Activated CD4-positive, alpha-beta T cell treated with anti-CD3 and anti-CD28 coated beads for 24 hours (primary cell): ENCODE measurements around the gene TVP23C.
A peak's percentile ranks its signal among the peaks of the same experiment; 100 is the strongest.
"Not testable (repeated sequence)": the region's sequence is repeated elsewhere in the genome, so short reads cannot be mapped to it uniquely, and the experiment has no call there.

Experiments used
- DNase-seq, 2 donors: peaks; one replicate each; pipeline ENCODE4 v3.0.0-alpha.2; 2020; ENCODE audit warnings: low read depth in 2 of 2

TVP23C gene

DNA sequence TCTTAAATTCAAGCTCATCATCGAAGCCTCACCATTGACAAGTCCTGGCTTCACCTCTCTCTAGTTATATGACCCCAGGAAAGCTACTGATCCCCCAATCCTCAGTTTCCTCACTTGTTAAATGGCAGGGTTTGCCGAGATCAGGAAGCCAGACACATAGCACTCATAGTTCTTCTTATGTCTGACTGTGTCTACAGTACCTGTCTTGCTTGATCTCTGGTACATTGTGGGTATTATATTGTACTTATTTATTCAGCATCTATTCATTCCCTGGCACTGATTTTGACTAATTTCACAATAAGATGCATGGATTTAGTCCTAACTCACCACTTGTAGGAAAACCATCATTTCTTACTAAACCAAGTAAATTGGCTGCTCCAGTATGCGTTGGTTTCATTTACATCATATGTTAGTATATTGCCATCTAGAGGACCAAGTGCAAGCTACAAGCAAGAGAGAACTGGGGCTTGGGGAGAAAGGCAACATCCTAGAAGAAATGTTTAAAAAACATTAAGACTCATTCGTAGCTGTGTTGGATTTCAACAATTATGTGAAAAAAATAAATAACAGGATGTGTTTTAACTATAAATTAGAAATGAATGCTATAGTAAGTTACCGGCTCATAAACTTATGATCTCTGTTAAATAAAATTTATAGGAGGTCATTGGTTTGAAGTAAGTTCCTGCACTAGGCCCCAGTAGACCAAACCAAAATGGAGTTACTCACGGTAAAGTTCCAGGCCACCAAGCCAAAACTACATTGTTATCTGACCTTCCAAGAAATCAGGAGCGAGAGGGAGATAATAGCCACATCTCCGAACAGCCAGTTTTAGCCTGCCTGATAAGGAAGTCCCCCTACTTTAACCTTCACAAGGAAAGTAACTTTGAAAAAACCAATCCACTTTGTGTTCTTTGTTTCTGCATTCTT is 36.7 kb downstream of the TVP23C start:
- DNase-seq: not testable (repeated sequence)

DNA sequence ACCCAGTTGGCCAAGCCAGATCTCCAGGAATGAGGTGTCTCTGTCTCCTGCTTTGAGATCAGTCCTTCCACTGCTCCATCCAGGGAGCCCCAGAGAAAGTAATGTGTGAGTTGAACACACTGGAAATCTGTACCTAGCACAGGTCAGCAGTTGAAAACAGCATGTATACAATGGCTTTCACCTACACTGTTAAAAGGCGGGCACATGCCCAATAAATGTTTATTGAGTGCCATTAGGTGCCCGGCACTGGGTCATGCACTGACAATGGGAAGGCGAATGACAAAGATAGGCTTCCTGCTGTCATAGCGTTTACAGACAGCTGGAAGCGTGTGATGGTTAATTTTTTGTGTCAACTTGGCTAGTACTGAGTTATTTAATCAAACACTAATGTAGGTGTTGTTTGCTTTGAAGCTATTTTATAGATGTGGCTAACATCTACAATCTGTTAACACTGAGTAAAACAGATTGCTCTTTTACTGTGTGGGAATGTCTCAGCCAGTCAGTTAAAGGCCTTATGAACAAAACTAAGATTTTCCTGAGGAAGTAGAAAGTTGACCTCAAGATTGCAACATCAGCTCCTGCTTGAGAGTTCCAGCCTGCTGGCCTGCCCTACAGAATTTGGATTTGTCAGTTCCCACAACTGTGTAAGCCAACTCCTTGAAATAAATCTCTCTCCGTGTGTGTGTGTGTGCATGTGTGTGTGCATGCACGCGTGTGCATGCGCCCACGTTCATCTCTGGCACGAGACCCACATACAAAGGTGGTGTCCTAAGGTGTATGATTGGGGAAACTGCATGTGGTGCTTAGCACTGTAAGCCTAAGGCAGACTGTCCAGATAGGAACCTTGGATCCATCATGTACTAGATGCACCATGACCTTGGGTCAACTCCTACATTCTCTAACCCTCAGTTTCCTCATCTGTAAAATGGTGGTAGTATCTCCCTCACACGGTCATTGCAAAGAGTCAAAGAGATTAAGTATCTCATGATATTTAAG is 38.0 kb downstream of the TVP23C start:
- not testable (repeated sequence) for DNase-seq

DNA sequence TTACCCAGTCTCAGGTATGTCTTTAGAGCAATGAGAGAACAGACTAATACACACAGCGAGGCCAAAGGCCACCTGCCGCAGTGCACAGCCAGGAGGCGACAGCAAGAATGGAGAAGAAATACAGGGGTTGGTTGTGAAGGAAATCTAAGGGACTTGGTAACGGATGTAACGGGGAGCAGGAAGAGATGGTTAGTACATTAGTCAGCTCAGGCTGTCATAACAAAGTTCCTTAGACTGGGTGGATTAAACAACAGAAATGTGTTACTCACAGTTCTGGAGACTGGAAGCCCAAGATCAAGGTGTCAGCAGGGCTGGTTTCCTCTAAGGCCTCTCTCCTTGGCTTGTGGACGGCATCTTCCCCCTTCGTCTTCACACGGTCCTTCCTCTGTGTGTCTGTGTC is 47.1 kb downstream of the TVP23C start:
- DNase-seq: no peak

DNA sequence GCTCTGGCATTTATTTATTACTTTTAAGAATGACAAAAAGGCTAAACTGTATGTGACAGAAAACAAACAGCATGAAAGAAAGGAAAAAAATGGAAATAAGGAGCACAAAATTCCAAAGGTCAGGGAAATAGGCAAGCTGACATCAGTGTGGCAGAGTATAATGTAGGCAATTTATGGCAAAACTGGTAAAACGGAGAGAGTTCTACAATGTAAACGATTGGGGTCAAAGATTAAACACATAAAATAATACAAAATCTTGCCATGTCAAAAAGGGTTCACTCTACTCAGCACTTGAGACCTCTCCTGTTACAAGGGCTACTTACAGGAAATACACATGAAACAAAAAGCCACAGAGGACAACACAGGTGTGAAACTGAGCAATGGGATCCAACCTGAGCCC is 48.8 kb downstream of the TVP23C start:
- no peak for DNase-seq

DNA sequence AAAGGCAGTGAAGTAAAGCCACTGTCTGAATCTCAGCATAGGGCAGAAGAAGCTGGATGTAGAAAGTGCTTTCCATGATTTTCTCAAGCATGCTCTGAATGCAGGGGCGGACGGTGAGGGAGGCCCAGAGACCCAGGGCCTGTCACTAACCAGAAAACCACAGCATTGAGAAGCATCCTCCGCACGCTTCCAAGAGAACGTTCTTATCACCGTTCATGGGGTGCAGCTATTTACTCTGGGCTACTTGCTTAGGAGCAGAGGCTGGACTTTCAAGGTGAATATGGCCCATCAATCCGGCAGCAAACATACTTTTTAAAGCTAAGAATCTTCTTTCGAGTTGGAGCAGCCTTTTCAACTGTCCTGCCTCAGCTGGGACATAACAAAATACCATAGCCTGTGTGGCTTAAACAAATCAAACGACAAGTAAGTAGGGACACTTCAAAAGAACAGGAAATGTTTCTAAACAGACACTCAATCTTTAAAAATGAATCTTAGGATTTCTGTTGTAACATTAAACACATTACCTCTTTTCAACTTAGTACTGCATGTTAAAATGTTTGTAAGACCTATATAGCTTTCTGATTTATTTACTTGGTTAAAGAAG is 49.3 kb downstream of the TVP23C start:
- no peak for DNase-seq

DNA sequence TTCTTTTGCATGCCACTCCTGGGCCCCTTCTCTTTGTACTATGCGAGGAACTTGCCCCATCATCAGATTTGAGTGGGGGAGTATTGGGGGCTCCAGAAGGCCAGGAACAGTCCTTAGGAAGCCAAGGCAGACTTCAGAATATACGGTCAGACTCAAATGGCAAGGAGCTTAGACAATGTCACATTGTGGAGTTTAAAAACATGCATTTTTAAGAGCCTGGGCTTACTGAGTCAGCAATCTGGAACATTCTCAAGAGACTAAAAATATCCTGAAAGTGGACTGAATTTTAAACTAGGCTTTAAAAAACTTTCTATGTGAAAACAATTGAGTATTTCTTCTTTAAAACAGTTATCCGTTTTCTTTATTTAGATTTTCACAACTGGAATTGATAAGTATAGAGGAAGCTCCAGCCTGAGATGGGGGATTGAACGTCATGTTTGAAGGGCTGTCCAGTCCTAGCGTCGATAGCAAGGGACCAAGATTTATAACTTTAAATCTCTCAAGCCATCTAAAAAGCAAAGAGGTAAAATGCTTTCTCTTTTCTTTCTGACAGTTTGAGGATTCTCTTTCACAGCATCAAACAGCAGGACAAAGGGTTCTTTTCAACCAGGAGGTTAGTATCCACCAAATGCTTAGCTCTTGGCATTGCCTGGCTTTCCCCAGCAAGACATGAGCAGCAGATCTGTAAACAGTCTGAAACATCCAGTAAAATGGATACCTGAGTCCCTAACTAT is 50.1 kb downstream of the TVP23C start:
- no peak for DNase-seq

DNA sequence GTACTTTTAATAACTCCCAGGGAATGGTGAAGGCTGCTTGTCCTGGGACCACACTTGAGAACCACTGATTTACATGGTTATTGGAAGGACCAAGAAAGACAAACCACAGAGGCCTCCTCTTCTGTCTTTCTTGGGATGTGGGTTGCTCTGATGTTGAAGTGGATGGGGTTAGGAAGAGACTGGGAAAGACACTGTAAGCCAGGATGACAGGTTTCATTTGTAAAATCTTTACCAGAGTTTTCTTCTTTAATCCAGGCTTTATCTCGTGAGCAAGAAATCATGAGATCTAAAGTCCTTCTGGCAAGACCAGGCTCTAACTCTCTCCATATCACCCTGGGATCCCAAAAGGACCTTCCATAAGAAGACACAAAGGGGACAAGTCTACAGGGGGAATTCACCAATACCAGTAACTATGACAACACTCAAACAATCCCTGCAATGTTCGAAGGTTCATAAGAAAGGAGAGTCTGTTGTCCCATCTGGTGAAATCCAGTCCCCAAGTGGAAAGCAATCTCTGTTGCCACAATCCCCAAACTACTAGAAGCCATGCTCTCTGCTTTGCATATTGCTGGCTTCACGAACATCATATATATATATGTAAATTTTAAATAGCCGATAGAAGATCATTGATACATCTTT is 51.1 kb downstream of the TVP23C start:
- DNase-seq: no peak

DNA sequence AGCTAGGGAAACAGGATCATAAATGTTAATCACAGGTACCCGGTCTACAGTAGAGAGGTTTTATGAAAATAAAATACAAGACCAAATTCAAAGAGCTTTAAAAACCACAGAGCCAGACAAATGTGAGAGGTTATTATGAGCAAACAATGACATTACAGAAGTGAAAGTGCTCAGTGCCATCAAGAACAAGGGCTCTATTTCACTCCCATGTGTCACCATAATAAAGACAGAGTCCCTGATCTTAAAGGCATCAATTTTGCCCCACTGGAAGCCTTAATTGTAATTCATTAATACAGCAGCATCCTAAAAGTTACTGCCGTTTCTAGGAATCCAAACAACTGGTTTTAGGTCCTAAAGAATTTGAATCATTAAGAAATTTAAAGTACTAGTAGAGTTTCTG is 52.1 kb downstream of the TVP23C start:
- no peak for DNase-seq

DNA sequence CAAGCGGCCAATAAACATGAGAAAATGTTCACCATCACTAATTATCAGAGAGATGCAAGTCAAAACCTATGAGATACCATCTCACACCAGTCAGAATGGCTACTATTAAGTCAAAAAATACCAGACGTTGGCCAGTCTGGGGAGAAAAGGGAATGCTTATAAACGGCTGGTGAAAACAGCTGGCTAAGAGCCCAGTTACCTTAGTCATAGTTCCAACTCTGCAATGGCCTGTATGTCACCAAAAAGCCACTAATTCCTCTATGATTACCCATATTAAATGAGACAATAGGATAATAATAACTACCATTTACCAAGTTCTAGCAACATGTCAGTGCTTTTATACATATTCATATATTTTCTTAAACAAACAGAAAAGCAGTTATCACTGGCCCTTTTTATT is 52.9 kb downstream of the TVP23C start:
- DNase-seq: no peak

DNA sequence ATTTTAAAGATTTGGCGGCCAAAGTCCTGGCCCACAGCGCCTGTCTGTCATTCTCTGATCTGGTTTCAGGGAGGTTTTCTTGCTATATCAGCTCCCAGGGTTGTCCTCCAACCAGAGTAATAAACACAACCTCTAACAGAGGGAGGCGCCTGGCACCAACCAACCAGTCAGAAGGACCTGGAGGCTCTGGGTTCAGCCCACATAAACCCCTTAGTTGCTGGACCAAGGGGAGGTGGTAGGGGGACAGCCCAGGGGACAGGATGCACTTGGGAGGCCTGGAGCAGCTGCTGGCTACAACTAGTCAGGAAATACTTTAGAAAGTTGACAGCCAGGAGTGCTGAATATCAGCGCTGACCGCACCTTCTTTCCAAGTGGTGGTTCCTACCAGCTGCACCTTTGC is 54.2 kb downstream of the TVP23C start:
- no peak for DNase-seq

DNA sequence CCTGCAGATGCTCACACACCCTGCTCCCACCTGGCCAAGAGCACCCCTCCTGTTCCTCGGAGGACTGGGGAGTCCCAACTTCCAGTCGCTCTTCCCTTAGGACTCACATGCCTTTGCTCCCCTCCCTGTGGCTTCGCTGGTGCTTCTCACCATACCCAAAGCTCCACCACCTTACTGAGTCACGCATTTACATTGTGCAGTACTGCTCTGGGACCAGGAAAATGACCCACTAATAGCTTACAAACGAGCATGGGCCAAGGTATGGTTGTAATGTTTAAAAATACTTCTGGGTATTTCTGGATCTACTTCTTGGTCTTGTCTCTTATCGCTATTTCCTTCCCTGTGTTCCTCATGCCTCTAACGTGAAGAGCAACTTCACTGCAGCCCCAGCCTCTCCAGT is 54.8 kb downstream of the TVP23C start:
- no peak for DNase-seq

DNA sequence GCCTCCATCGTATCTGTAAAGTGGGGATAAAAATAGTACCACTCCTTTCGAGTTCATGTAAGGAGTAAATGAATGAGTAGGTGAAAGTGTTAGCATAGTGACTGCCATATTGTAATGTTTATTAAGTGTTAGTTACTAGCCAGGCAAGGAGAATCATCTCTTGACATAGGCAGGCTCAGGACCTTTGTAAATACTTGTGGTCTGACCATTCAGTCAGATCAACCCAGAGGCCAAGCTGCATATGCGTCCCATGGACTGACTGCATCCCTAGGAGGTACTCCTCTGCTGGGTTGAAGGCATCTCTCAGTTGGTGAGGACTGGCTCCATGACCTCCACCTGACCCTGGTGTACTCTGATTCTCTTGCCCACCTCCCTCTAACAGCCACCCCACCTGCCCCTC is 55.4 kb downstream of the TVP23C start:
- DNase-seq: no peak

DNA sequence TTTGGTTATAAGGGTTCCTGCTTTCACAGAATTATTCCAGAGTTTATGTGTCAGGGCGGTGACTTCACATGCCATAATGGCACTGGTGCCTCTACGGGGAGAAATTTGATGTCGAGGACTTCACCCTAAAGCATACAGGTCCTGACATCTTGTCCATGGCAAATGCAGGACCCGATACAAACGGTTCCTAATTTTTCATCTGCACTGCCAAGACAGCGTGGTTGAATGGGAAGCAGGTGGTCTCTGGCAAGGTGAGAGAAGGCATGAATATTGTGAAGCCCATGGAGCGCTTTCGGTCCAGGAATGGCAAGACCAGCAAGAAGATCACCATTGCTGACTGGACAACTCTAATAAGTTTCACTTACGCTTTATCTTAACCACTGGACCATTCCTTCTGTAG is 56.3 kb downstream of the TVP23C start:
- no peak for DNase-seq

DNA sequence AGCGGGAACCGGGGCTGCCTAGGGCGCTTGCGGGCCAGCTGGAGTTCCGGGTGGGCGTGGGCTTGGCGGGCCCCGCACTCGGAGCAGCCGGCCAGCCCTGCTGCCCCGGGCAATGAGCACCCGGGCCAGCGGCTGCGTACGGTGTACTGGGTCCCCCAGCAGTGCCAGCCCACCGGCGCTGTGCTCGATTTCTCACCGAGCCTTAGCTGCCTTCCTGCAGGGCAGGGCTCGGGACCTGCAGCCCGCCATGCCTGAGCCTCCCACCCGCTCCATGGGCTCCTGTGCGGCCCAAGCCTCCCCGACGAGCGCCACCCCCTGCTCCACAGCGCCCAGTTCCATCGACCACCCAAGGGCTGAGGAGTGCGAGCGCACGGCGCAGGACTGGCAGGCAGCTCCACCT is 57.6 kb downstream of the TVP23C start:
- not testable (repeated sequence) for DNase-seq

DNA sequence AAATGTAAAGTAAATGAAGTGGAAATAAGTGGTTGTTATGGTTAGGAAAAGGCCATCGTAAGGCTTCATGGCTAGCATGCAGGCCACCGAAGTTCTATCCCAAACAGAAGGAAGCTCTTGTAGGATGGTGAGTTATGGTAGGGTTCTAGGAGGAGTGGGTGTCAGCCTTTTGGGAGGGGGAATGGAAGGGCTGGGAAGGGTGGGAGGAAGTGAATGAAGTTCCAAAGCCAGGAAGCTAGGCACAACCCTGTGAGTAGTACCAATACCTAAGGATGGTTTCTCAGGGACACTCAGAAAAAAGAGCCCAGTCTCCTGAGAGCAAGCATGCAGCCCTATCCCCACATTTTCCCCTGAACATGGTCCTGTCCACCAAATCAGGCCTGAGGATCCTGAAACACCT is 59.6 kb downstream of the TVP23C start:
- no peak for DNase-seq

DNA sequence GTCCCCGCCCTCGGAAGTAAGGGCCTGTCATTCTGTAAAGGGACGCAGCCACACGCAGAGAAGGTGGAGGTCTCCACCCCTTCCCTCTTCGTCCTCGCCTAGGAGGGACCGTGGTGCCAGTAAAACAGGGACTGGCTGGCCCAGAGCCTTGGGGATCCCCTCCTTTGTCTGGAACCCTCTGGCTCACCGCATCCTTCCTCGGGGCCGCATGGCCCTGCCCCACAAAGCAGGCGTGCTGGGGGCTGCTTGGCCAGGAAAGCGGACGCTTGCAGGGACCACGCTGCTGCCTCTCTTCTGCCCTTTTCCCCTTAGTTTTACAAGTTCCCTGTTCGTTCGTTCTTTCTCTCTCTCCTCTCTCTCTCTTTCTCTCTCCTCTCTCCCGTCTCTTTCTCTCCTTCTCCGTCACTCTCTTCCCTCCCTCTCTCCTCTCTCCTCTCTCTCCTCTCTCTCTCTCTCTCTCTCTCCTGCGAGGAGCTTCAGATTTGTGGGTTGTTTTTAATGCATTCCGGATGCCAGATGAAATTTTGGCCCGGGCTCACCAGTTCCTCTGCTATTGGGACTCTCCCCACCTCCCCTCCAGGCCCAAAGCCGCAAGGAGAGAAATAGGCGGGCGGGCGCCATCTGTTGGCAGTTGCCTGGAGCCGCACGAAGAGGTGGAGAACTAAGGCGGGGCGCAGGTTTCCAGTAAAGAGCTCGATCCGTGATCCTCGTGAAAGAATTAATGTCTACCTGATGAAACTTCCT is 60.7 kb downstream of the TVP23C start:
- peak; percentile 41 to 70 for DNase-seq

DNA sequence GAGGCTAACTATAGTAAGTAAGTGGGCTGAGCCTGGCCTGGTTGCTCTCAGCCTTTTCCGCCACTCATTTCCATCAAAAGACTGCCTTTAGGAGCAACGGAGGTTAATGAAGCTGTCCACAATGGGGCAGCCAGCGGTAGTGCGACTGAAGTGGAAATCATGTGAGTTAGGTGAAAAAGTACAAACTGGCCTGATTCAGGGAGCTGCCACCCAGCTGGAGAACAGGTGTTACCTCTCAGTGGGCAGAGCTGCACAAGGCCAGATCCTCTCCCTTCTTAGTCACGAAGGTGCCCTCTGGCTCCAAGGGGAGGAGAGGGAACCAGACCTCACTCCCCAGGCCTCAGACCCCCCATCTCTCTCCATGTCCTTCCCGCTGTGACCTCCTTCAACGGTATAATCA is 61.5 kb downstream of the TVP23C start:
- DNase-seq: no peak

DNA sequence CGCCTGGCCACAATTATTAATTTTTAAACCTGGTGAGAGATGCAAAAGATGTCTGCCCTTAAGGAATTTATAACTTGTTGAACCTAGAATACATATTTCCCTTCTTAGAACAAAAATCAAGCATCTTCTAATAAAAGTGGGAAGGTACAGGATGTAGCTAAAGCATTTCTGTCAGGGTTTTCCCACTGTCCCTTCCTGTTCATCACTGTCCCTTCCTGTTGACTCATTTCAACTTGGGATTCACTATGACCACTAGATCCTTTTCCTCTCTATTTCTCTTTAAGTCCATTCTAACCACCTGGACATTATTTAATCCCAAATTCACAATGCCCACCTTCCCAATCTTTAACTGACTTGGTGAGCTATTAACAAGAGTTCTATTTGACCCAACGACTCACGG is 62.0 kb downstream of the TVP23C start:
- DNase-seq: no peak

DNA sequence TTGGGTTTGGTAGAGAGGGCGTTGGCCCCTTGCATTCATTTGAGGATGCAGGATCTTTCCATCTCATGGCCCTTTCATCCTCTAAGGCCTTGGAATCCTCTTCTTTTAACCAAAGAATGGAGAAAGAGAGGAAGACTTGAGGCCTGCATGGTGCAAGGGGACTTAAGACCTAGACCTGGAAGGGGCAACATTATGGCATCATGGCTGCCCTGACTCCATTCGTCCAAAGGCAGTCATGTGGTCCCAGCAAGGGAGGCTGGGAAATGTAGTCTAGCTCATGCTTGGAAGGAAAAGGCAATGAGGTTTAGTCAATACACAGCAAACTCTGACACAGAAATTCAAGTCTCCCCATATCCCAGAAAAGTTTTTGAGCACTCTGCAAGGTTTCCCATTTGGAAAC is 65.2 kb downstream of the TVP23C start:
- DNase-seq: no peak
